GM18951 (cell line): ENCODE results near the gene SYNGR1.

Experiments used
- POLR2A ChIP-seq: IDR thresholded peaks from 4 replicates; pipeline ENCODE4 v1.6.1; 2011; ENCODE audit warnings: mild to moderate bottlenecking; ENCODE audit not compliant: insufficient read length, insufficient read depth; ENCODE audit errors: extremely low read depth
- in situ Hi-C: fragments of 300-500 bp; cut with MboI; formaldehyde crosslinking; loops from one replicate; pipeline ENCODE4 v1.12.0; 2022; ENCODE audit warnings: low sequenced_read_pairs, mixed read lengths, inconsistent platforms; ENCODE audit not compliant: unreplicated experiment

Gene SYNGR1

GRCh38 chr22:39349967-39350726 lies at the start of gene SYNGR1:
Gene SYNGR1 (plus strand): TSS chr22:39349991. CDS start chr22:39350011, 20 bp downstream.
- in situ Hi-C loops, result no loop called here
- TF ChIP-seq POLR2A, result peak; percentile 42

GRCh38 chr22:39300186-39300830 lies 49.5 kb upstream of the SYNGR1 start:
- TF ChIP-seq POLR2A, result no peak
- in situ Hi-C loops, result loop anchor here (25.0 kb wide), 1 partner anchor 288 kb away; the partner anchor contains the start of genes APOBEC3C and APOBEC3D

- no peak for TF ChIP-seq POLR2A
- in situ Hi-C loops, result loop anchor here (25.0 kb wide), 1 partner anchor 289 kb away; the partner anchor contains the start of genes APOBEC3C and APOBEC3D
These were observed 48.7 kb upstream of the SYNGR1 start for GRCh38 chr22:39301108-39301507.

GRCh38 chr22:39301926-39302325 lies 47.9 kb upstream of the SYNGR1 start:
- in situ Hi-C loops, result loop anchor here (25.0 kb wide), 1 partner anchor 290 kb away; the partner anchor contains the start of genes APOBEC3C and APOBEC3D
- TF ChIP-seq POLR2A, result no peak

- in situ Hi-C loops, result loop anchor here (25.0 kb wide), 1 partner anchor 290 kb away; the partner anchor contains the start of genes APOBEC3C and APOBEC3D
- no peak for TF ChIP-seq POLR2A
These were observed 47.3 kb upstream of the SYNGR1 start for GRCh38 chr22:39302431-39302960.

GRCh38 chr22:39303358-39303757 lies 46.4 kb upstream of the SYNGR1 start:
- TF ChIP-seq POLR2A, result no peak
- in situ Hi-C loops, result loop anchor here (25.0 kb wide), 1 partner anchor 291 kb away; the partner anchor contains the start of genes APOBEC3C and APOBEC3D

- no peak for TF ChIP-seq POLR2A
- in situ Hi-C loops, result loop anchor here (25.0 kb wide), 1 partner anchor 292 kb away; the partner anchor contains the start of genes APOBEC3C and APOBEC3D
These were observed 45.7 kb upstream of the SYNGR1 start for GRCh38 chr22:39303892-39304671.

GRCh38 chr22:39306456-39307361 lies 43.1 kb upstream of the SYNGR1 start:
- no peak for TF ChIP-seq POLR2A
- in situ Hi-C loops, result loop anchor here (25.0 kb wide), 1 partner anchor 294 kb away; the partner anchor contains the start of genes APOBEC3C and APOBEC3D

GRCh38 chr22:39308614-39309363 lies 41.0 kb upstream of the SYNGR1 start:
- in situ Hi-C loops, result loop anchor here (25.0 kb wide), 1 partner anchor 296 kb away; the partner anchor contains the start of genes APOBEC3C and APOBEC3D
- TF ChIP-seq POLR2A, result no peak

- TF ChIP-seq POLR2A, result no peak
- in situ Hi-C loops, result loop anchor here (25.0 kb wide), 1 partner anchor 297 kb away; the partner anchor contains the start of genes APOBEC3C and APOBEC3D
These were observed 40.4 kb upstream of the SYNGR1 start for GRCh38 chr22:39309364-39309861.
